HEK293 (cell line): ENCODE results near the gene PRKCE.
A peak's percentile ranks its signal among the peaks of the same experiment; 100 is the strongest.

Experiments
- CTCF ChIA-PET: fragments of 350-600 bp; formaldehyde crosslinking; extraction: SDS; loops from one replicate; lab custom pipeline; 2021; ENCODE audit warnings: antibody characterized with exemption; lab: Yijun Ruan, JAX
- POLR2A ChIA-PET: fragments of 300-600 bp; formaldehyde crosslinking; extraction: SDS; loops from one replicate; lab custom pipeline; 2020; ENCODE audit warnings: antibody characterized with exemption, inconsistent platforms; lab: Yijun Ruan, JAX
- H3K27ac ChIP-seq: fragments of 200-500 bp; sonication (Bioruptor generic); 2 replicates; pipeline ENCODE4 v1.5.1; 2014; ENCODE audit warnings: low read depth, low read length, control low read depth, inconsistent platforms; ENCODE audit errors: extremely low read depth
- H3K36me3 ChIP-seq, 2 experiments: fragments of 200-500 bp in 1 of 2; sonication (Bioruptor generic) in 1 of 2; 1 replicate in 1 of 2; 2 replicates in 1 of 2; pipeline ENCODE4 v1.5.1; 2014 to 2017; ENCODE audit warnings: inconsistent platforms in 2 of 2, low read length in 2 of 2; ENCODE audit not compliant: control insufficient read depth in 2 of 2, insufficient read depth in 1 of 2
- H3K4me1 ChIP-seq: fragments of 200-500 bp; sonication (Bioruptor generic); 2 replicates; pipeline ENCODE4 v1.5.1; 2014; ENCODE audit warnings: mild to moderate bottlenecking, low read length, inconsistent platforms; ENCODE audit not compliant: control insufficient read depth, insufficient read depth
- H3K4me3 ChIP-seq: 2 replicates; pipeline ENCODE4 v1.5.1; 2011; ENCODE audit warnings: low read depth, mild to moderate bottlenecking, control low read depth, low read length, moderate library complexity
- H3K9me3 ChIP-seq: fragments of 200-500 bp; sonication (Bioruptor generic); 2 replicates; pipeline ENCODE4 v1.5.1; 2014; ENCODE audit warnings: low read depth, low read length, inconsistent platforms; ENCODE audit not compliant: control insufficient read depth, insufficient read depth
- FEZF1 ChIP-seq: fragments of 450-650 bp; formaldehyde crosslinking; IDR thresholded peaks from 2 replicates; pipeline ENCODE4 v1.5.1; 2016; ENCODE audit warnings: missing biosample characterization, missing genetic modification characterization
- GLIS1 ChIP-seq: fragments of 450-650 bp; formaldehyde crosslinking; IDR thresholded peaks from 2 replicates; pipeline ENCODE4 v1.5.1; 2016; ENCODE audit warnings: missing biosample characterization, missing genetic modification characterization
- GLIS2 ChIP-seq: fragments of 450-650 bp; formaldehyde crosslinking; IDR thresholded peaks from 2 replicates; pipeline ENCODE4 v1.5.1; 2016; ENCODE audit warnings: missing biosample characterization, missing genetic modification characterization
- PRDM1 ChIP-seq: fragments of 450-650 bp; formaldehyde crosslinking; IDR thresholded peaks from 2 replicates; pipeline ENCODE4; 2016; ENCODE audit warnings: missing biosample characterization, missing genetic modification characterization
- ZBTB1 ChIP-seq: fragments of 450-650 bp; formaldehyde crosslinking; IDR thresholded peaks from 2 replicates; pipeline ENCODE4 v1.5.1; 2016; ENCODE audit warnings: missing biosample characterization, missing genetic modification characterization
- ZNF19 ChIP-seq: fragments of 450-650 bp; formaldehyde crosslinking; IDR thresholded peaks from 2 replicates; pipeline ENCODE4; 2016; ENCODE audit warnings: missing biosample characterization, missing genetic modification characterization, low read depth
- ZNF292 ChIP-seq: fragments of 450-650 bp; formaldehyde crosslinking; IDR thresholded peaks from 2 replicates; pipeline ENCODE4 v1.5.1; 2016; ENCODE audit warnings: low read depth, missing biosample characterization, missing genetic modification characterization, borderline replicate concordance
- ZNF366 ChIP-seq: fragments of 450-650 bp; formaldehyde crosslinking; conservative IDR thresholded peaks from 2 replicates; pipeline ENCODE4 v1.5.1; 2016; ENCODE audit warnings: missing biosample characterization, missing genetic modification characterization
- ZNF426 ChIP-seq: fragments of 450-650 bp; formaldehyde crosslinking; IDR thresholded peaks from 2 replicates; pipeline ENCODE4 v1.5.1; 2017; ENCODE audit warnings: missing biosample characterization, missing genetic modification characterization, mild to moderate bottlenecking, inconsistent platforms, moderate library complexity
- ZNF623 ChIP-seq: fragments of 450-650 bp; formaldehyde crosslinking; IDR thresholded peaks from 2 replicates; pipeline ENCODE4 v1.5.1; 2016; ENCODE audit warnings: missing biosample characterization, missing genetic modification characterization
- ZNF660 ChIP-seq: fragments of 450-650 bp; IDR thresholded peaks from 2 replicates; pipeline ENCODE4 v1.5.1; 2018; ENCODE audit warnings: missing biosample characterization, mild to moderate bottlenecking, missing genetic modification characterization
- ZNF768 ChIP-seq: fragments of 450-650 bp; formaldehyde crosslinking; IDR thresholded peaks from 2 replicates; pipeline ENCODE4 v1.5.1; 2018; ENCODE audit warnings: missing biosample characterization, mild to moderate bottlenecking, missing genetic modification characterization
- TF ChIP-seq, protein P1 (sequence below): fragments of 450-650 bp; formaldehyde crosslinking; IDR thresholded peaks from 2 replicates; pipeline ENCODE4 v1.5.1; 2016; ENCODE audit warnings: missing biosample characterization, missing genetic modification characterization
- TF ChIP-seq, protein P2 (sequence below): fragments of 450-650 bp; formaldehyde crosslinking; IDR thresholded peaks from 2 replicates; pipeline ENCODE4 v1.5.1; 2016; ENCODE audit warnings: missing biosample characterization, missing genetic modification characterization
- TF ChIP-seq, protein P3 (sequence below): fragments of 450-650 bp; formaldehyde crosslinking; IDR thresholded peaks from 2 replicates; pipeline ENCODE4 v1.5.1; 2016; ENCODE audit warnings: missing biosample characterization, missing genetic modification characterization

Gene PRKCE

DNA sequence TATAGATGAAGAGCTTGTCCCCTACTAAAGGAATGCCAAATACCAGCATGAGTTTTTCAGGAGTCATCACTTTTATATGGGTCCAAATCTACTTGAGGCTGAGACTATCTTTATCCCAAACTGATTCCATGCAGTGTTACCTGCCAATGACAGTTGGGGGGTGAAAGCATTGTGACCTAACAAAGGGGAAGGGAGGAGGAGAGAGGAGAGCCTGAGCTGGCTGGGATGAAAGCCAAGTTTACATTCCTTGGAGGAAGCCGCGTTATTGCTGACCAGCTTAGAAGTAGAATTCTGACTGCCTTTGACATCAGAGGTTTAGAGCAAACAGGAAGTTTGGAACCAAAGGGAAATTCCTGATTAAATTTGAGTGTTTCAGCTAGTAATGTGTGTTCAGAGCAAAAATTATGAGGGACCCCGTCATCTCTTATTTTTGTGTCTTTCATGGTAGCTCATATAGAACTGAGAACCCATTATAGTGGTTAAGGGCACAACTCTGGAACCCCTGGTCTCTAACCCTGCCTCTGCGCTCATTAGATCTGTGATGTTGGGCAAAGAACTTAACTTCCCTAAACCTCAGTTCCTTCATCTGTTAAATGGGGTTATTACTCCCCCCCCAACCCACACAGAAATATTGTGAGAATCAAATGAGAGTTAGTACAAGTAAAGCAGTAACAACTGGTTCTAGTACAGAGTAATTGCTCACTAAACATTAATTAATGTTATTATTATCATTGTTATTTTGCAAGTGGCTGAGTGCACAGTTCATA lies 446.4 kb downstream of the PRKCE start (continued):
- TF ChIP-seq FEZF1 (tag by site-specific recombination) (no peak), PRDM1 (tag by site-specific recombination) (peak; percentile 63; the same call in 1 of the 2 replicates), GLIS2 (tag by site-specific recombination) (no peak), ZBTB1 (tag by site-specific recombination) (no peak), ZNF366 (0 out of 2 replicates have a peak, but pooled peaks have one; percentile 31), ZNF660 (tag by site-specific recombination) (no peak), ZNF19 (no peak), ZNF623 (tag by site-specific recombination) (no peak), ZNF768 (no peak), ZNF292 (tag by site-specific recombination) (no peak)
- TF ChIP-seq, protein P1, sequence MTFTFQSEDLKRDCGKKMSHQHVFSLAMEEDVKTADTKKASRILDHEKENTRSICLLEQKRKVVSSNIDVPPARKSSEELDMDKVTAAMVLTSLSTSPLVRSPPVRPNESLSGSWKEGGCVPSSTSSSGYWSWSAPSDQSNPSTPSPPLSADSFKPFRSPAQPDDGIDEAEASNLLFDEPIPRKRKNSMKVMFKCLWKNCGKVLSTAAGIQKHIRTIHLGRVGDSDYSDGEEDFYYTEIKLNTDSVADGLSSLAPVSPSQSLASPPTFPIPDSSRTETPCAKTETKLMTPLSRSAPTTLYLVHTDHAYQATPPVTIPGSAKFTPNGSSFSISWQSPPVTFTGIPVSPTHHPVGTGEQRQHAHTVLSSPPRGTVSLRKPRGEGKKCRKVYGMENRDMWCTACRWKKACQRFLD (tag by site-specific recombination): no peak

DNA sequence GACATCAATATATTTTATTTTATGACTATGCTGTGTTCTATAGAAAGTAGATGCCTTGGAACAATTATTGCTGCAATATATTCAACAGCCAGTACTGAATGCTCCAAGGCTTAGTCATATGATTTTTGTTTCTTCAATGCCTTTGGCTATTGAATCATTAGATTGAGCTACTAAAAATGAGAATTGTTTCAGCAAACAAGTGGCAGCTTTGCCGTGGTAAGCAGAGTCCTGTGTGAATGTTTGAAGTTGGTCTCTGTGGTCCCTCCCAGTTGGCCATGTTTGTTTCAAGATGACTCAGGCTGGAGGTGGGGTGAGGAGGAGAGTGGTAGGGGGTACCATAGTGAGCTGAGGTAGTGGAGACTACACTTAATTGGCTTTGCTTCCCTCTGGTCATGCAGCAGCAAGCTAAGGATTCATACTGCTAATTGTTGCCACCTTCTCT lies 447.2 kb downstream of the PRKCE start:
- Histone ChIP-seq H3K36me3 (no peaks in the 10 kb centered on the region), H3K4me3 (no peak overlapping the region), H3K9me3 (no peaks in the 10 kb centered on the region), H3K4me1 (peaks cover 6% of the 10 kb centered on the region; the same call in 1 of the 2 replicates), H3K27ac (no peak overlapping the region)
- ChIA-PET POLR2A (no interaction called here), CTCF (interaction anchor here (0.6 to 2.1 kb wide), 2 partner anchors 268 to 820 kb away, joined by 3 to 5 read pairs; no protein-coding TSS in a partner anchor)
- no peak for TF ChIP-seq ZNF426 (tag by site-specific recombination)
- TF ChIP-seq, protein P2, sequence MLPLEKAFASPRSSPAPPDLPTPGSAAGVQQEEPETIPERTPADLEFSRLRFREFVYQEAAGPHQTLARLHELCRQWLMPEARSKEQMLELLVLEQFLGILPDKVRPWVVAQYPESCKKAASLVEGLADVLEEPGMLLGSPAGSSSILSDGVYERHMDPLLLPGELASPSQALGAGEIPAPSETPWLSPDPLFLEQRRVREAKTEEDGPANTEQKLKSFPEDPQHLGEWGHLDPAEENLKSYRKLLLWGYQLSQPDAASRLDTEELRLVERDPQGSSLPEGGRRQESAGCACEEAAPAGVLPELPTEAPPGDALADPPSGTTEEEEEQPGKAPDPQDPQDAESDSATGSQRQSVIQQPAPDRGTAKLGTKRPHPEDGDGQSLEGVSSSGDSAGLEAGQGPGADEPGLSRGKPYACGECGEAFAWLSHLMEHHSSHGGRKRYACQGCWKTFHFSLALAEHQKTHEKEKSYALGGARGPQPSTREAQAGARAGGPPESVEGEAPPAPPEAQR (tag by site-specific recombination): no peak
- TF ChIP-seq GLIS1 (tag by site-specific recombination): peak; percentile 12; the same call in 1 of the 2 replicates
- TF ChIP-seq PRDM1 (tag by site-specific recombination): no peak

DNA sequence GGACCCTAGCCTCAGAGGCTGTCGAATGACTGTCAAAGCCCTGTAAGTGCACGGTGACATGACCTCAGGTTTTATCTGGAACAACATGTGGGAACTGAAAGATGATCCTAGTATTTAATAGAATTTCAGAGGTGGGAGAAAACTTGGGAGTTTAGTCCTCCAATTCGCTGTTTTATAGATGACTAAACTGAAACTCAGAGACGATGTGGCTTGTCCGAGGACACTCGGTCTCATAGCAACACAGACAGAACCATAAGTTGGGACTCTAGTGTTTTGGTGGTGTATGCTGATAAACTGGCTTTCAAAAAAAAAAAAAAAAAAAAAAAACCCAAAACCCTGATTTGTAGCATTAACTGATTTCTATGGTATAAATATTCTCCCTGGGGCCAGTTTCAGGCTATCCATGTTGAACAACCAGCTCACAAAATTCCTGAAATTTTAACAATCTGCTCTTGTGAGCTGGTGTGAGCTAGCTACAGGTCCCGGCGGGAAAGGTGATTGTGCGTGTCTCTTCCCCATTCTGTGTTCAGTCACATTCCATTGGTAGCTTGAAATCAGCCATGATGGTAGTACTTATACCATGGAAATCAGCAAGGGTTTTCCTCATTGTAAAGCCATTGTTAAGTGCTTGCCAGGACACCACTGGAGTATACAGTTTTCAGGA lies 450.2 kb downstream of the PRKCE start:
- Histone ChIP-seq H3K4me3 (no peak overlapping the region), H3K9me3 (no peaks in the 10 kb centered on the region), H3K4me1 (peaks cover 6% of the 10 kb centered on the region; the same call in 1 of the 2 replicates), H3K27ac (no peak overlapping the region), H3K36me3 (no peaks in the 10 kb centered on the region)
- no peak for TF ChIP-seq ZNF660 (tag by site-specific recombination)
- TF ChIP-seq, protein P3, sequence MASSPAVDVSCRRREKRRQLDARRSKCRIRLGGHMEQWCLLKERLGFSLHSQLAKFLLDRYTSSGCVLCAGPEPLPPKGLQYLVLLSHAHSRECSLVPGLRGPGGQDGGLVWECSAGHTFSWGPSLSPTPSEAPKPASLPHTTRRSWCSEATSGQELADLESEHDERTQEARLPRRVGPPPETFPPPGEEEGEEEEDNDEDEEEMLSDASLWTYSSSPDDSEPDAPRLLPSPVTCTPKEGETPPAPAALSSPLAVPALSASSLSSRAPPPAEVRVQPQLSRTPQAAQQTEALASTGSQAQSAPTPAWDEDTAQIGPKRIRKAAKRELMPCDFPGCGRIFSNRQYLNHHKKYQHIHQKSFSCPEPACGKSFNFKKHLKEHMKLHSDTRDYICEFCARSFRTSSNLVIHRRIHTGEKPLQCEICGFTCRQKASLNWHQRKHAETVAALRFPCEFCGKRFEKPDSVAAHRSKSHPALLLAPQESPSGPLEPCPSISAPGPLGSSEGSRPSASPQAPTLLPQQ (tag by site-specific recombination): no peak
- CTCF ChIA-PET: interaction anchor here (1.3 kb wide), 1 partner anchor 9 kb away, joined by 3 read pairs; no protein-coding TSS in a partner anchor
- POLR2A ChIA-PET: no interaction called here
